H7 (cell line): ENCODE results near the gene STXBP4. TPM values are rescaled to one million over a fixed set of nuclear protein-coding genes. Genes with fewer than 3 reads are reported as not detected.

ENCODE experiments used
- DNase-seq: peaks from one replicate; pipeline ENCODE4 v3.0.0; 2012
- H3K27me3 ChIP-seq: 2 replicates; pipeline ENCODE4 v1.6.0; 2011; ENCODE audit warnings: mild to moderate bottlenecking, low read length; ENCODE audit not compliant: control insufficient read depth, insufficient read depth
- H3K36me3 ChIP-seq: replicated peaks from 2 replicates; pipeline ENCODE4 v1.5.1; 2011; ENCODE audit warnings: low read length; ENCODE audit not compliant: control insufficient read depth, insufficient read depth
- H3K4me3 ChIP-seq: 2 replicates; pipeline ENCODE4 v1.5.1; 2011; ENCODE audit warnings: low read depth, mild to moderate bottlenecking, control low read depth, low read length, moderate library complexity; ENCODE audit not compliant: insufficient read depth
- total RNA-seq: library from RNA; depleted of rRNA; stranded (reverse); fragments of >200 nt; shearing (Covaris generic); gene quantifications from 2 replicates; pipeline ENCODE4 v1.2.3, GENCODE V29; 2014

STXBP4 gene
- total RNA-seq, 1 experiment from 2014 or later, result 6.0 TPM

- DNase-seq, result no peak
- Histone ChIP-seq H3K27me3 (no peaks in the 10 kb centered on the region), H3K4me3 (no peak overlapping the region), H3K36me3 (no peaks in the 10 kb centered on the region)
Observed at GRCh38 chr17:55171634-55172328, 203.2 kb downstream of the STXBP4 start.

DNA sequence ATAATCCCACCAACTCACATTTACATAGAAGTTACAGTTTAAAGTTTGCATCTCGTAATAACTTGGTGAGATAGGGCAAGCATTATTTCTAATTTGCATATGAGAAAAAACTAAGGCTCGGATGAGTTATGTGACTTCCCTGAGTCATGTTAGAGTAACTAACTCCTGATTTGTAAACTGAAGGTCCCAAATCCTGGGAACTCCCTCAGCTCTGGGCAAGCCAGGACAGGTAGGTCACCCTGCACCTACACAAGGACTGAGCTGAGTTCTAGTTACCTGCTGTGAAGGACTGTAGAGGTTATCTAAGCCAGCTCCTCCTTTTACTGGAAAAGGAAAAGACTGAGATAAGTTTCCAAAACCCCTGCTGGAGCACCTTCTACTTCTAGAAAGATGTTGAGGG is 204.0 kb downstream of the STXBP4 start:
- Histone ChIP-seq H3K4me3 (no peak overlapping the region), H3K27me3 (no peaks in the 10 kb centered on the region), H3K36me3 (no peaks in the 10 kb centered on the region)
- DNase-seq, result no peak

DNA sequence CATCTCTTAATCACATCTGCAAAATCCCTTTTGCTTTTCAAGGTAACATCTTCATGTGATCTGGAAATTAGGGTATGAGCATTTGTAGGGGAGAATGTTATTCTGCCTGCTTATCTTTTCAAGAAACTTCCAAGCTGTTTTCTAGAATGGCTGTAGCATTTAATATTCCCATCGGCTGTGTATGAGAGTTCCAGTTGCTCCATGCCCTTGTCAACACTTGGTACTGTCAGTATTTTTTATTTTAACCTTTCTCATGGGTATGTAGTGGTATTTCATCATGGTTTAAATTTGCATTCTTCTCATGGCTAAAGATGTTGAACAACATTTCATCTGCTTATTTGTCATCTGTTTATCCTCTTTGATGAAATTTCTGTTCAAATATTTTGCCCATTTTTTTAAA is 205.6 kb downstream of the STXBP4 start:
- Histone ChIP-seq H3K27me3 (no peaks in the 10 kb centered on the region), H3K36me3 (no peaks in the 10 kb centered on the region), H3K4me3 (no peak overlapping the region)
- DNase-seq, result no peak

DNA sequence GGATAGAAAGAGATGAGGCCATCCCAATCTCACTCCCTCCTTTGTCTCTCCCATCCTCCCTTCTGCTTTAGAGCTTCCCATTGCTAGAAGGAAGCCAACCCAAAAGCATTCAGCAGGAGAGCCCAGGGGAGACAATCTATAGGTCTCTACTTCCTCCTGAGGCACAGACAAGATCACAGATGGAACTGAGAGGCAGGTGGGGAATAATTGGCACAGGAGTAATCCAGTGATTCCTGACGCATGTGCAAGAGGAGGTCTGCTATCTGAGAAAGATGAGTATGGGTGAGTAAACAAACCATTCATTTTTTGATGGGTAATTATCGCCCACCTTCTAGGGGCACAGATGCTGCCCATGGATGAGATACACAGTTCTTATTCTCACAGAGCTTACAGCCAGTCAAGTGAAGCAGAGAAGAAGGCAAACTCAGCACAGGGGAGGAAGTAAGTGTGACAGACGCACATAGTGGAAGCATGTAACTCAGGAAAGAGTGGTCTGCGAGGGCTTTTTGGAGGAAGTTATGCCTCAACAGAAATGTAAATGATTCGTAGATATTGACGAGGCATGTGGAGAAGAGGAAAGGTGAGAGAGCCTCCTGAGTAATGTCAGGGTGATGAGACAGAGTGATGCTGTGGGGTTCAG is 207.3 kb downstream of the STXBP4 start:
- DNase-seq, result no peak
- H3K27me3 ChIP-seq, result no peaks in the 10 kb centered on the region
- H3K4me3 ChIP-seq, result no peak overlapping the region
- H3K36me3 ChIP-seq, result no peaks in the 10 kb centered on the region

GRCh38 chr17:55177159-55177854 is 208.7 kb downstream of the STXBP4 start:
- DNase-seq, result peak; percentile 30
- Histone ChIP-seq H3K4me3 (no peak overlapping the region), H3K27me3 (no peaks in the 10 kb centered on the region), H3K36me3 (no peaks in the 10 kb centered on the region)

DNA sequence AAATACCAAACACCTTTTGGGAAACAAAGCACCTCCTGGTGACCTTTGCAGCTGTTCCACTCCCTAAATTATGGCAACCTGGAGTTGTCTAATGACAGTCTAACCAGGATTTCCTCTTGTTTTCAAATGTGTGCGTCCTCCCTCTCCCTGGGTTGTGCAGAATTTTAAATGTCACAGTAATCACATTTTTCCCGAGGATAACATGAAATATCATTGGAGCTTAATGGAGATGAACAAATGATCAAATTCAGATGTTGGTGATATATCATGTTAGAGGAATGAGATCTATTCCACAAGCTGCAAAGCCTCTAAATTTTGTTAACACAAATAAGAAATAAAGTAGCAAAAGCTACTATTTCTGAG is 209.3 kb downstream of the STXBP4 start:
- Histone ChIP-seq H3K27me3 (no peaks in the 10 kb centered on the region), H3K4me3 (no peak overlapping the region), H3K36me3 (no peaks in the 10 kb centered on the region)
- no peak for DNase-seq

DNA sequence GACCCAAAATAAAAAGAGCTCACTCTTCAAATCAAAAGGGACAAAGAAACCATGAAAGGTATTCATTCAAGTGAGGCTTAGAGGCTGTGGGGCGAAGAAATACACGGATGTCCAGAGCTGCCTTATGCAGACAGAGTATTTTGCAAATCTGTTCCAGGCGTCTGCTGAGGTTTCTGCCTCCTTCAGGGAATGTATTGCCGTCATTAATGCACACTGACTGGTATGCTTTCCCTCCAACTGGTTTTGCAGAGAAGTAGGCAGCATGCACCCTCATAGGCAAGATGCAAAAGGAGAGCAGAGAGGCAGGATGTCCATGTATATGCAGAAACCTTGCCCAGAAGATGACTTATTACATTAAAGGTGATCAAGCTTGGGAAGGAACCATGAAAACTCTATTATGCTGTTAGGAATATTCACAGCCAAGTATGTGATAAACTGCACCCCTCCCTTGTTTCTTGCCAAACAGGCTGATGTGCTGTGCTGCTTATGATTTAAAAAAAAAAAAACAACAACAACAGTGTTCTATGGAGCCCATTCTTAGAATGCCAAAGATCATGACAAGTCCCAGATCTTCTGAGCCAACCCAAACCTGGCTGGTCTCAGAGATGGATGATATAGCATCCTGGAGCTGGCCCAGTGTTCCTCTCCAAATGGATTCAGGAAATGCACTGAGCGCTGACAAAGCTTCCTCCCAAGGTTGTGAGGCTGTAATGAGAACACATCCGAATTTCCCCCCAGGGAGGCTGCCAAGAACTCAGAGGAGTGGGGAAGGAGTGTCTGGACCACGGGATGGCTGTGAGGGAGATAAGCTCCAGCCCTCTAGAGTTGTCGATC is 218.6 kb downstream of the STXBP4 start:
- no peaks in the 10 kb centered on the region for H3K36me3 ChIP-seq
- H3K4me3 ChIP-seq, result no peak overlapping the region
- no peak for DNase-seq
- no peaks in the 10 kb centered on the region for H3K27me3 ChIP-seq

GRCh38 chr17:55190748-55191147 is 222.2 kb downstream of the STXBP4 start:
- DNase-seq, result no peak
- H3K27me3 ChIP-seq, result no peaks in the 10 kb centered on the region
- H3K36me3 ChIP-seq, result no peaks in the 10 kb centered on the region
- no peak overlapping the region for H3K4me3 ChIP-seq

GRCh38 chr17:55198690-55199370 is 230.3 kb downstream of the STXBP4 start:
- Histone ChIP-seq H3K4me3 (no peak overlapping the region), H3K27me3 (no peaks in the 10 kb centered on the region), H3K36me3 (no peaks in the 10 kb centered on the region)
- no peak for DNase-seq

DNA sequence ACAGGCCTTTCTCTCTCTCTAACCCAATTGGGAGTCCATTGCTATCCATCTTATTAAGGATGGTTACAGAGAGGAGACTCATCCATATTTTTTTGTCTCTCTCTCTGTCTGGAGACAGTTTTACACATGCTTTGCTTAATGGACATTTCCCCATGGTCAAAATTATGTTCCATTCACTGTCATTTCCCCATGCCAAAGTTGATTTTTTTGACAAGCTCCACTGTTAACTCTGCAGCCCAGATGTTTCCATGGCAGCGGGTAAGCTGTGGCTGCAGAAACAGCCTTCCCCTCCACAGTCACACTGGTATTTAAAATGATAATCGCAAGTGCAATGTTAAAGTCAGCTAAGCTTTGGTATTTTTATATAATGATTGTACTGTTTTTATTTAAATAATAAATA is 232.3 kb downstream of the STXBP4 start:
- no peak for DNase-seq
- Histone ChIP-seq H3K4me3 (no peak overlapping the region), H3K36me3 (no peaks in the 10 kb centered on the region), H3K27me3 (no peaks in the 10 kb centered on the region)

GRCh38 chr17:55201308-55201932 is 232.9 kb downstream of the STXBP4 start:
- H3K36me3 ChIP-seq, result no peaks in the 10 kb centered on the region
- no peak overlapping the region for H3K4me3 ChIP-seq
- no peak for DNase-seq
- no peaks in the 10 kb centered on the region for H3K27me3 ChIP-seq

DNA sequence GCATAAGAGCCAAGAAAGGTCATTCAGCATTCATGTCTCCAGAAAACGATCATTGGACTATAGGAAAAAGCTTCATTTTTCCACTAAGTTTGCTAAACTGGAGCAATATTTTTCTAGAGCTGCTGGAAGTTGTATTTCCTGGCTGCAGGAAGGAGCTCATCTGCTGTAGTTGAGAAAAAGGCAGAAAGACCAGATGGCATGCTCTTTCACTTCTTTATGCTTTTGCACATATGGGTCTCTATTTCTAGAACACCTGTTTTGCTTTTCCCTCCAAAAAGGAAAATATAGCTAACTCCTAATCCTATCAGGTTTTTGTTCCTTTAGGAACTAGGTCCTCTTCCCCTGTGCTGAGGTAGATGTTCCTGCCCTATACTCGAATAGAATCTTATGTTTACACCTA is 234.3 kb downstream of the STXBP4 start:
- H3K4me3 ChIP-seq, result no peak overlapping the region
- H3K27me3 ChIP-seq, result no peaks in the 10 kb centered on the region
- H3K36me3 ChIP-seq, result no peaks in the 10 kb centered on the region
- no peak for DNase-seq

GRCh38 chr17:55208078-55208812 is 239.7 kb downstream of the STXBP4 start:
- no peaks in the 10 kb centered on the region for H3K27me3 ChIP-seq
- no peaks in the 10 kb centered on the region for H3K36me3 ChIP-seq
- no peak for DNase-seq
- no peak overlapping the region for H3K4me3 ChIP-seq
